ENCODE data around the gene KLF13.
A peak's percentile ranks its signal among the peaks of the same experiment; 100 is the strongest.

KLF13 gene

GRCh38 chr15:31387092-31387478 is 60.5 kb downstream of the KLF13 start:
- no peak for DNase-seq

GRCh38 chr15:31387479-31388118 is 61.0 kb downstream of the KLF13 start:
- no peak for DNase-seq

- DNase-seq, result no peak
These were observed 62.9 kb downstream of the KLF13 start for GRCh38 chr15:31389576-31389975.

GRCh38 chr15:31390029-31390428 is 63.4 kb downstream of the KLF13 start:
- DNase-seq, result no peak

- no peak for DNase-seq
These were observed 64.3 kb downstream of the KLF13 start for GRCh38 chr15:31390777-31391486.

- peak; percentile 58 for DNase-seq
These were observed 65.3 kb downstream of the KLF13 start for GRCh38 chr15:31391687-31392671.

- no peak for DNase-seq
These were observed 66.2 kb downstream of the KLF13 start for GRCh38 chr15:31392761-31393401.

GRCh38 chr15:31393444-31394091 is 66.9 kb downstream of the KLF13 start:
- DNase-seq, result no peak

- DNase-seq, result no peak
These were observed 70.4 kb downstream of the KLF13 start for GRCh38 chr15:31396881-31397560.

- DNase-seq, result no peak
These were observed 71.4 kb downstream of the KLF13 start for GRCh38 chr15:31397851-31398661.

GRCh38 chr15:31398677-31399301 is 72.2 kb downstream of the KLF13 start:
- DNase-seq, result no peak

- DNase-seq, result no peak
These were observed 73.0 kb downstream of the KLF13 start for GRCh38 chr15:31399544-31400171.

GRCh38 chr15:31400222-31400927 is 73.7 kb downstream of the KLF13 start:
- DNase-seq, result no peak

GRCh38 chr15:31401282-31401681 is 74.6 kb downstream of the KLF13 start:
- no peak for DNase-seq

- DNase-seq, result no peak
These were observed 75.4 kb downstream of the KLF13 start for GRCh38 chr15:31402003-31402402.

GRCh38 chr15:31402511-31403056 is 75.9 kb downstream of the KLF13 start:
- no peak for DNase-seq

GRCh38 chr15:31403096-31403495 is 76.5 kb downstream of the KLF13 start:
- DNase-seq, result no peak

GRCh38 chr15:31403606-31404005 is 77.0 kb downstream of the KLF13 start:
- no peak for DNase-seq

- no peak for DNase-seq
These were observed 77.7 kb downstream of the KLF13 start for GRCh38 chr15:31404345-31404744.
